Tongue (tissue), 2 donors: ENCODE data around the gene C1RL. TPM values are rescaled to one million over a fixed set of nuclear protein-coding genes. Genes with fewer than 3 reads are reported as not detected.

Source experiments
- DNase-seq: peaks from one replicate; pipeline ENCODE4 v3.0.0-alpha.2; 2015
- total RNA-seq: library from RNA; depleted of rRNA; stranded (reverse); fragments of >200 nt; gene quantifications from one replicate; pipeline ENCODE4 v1.2.3, GENCODE V29; 2014

Gene C1RL, protein sequence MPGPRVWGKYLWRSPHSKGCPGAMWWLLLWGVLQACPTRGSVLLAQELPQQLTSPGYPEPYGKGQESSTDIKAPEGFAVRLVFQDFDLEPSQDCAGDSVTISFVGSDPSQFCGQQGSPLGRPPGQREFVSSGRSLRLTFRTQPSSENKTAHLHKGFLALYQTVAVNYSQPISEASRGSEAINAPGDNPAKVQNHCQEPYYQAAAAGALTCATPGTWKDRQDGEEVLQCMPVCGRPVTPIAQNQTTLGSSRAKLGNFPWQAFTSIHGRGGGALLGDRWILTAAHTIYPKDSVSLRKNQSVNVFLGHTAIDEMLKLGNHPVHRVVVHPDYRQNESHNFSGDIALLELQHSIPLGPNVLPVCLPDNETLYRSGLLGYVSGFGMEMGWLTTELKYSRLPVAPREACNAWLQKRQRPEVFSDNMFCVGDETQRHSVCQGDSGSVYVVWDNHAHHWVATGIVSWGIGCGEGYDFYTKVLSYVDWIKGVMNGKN
- 23.1 TPM for total RNA-seq

GRCh38 chr12:7108796-7109571 lies at the start of gene C1RL:
Gene C1RL (minus strand): TSS chr12:7109214. CDS start chr12:7109180, 34 bp downstream.
- DNase-seq, result peak; percentile 94

GRCh38 chr12:7157391-7157790 lies 48.4 kb upstream of the C1RL start:
- no peak for DNase-seq

GRCh38 chr12:7156259-7157197 lies 47.5 kb upstream of the C1RL start:
- DNase-seq, result no peak

DNA sequence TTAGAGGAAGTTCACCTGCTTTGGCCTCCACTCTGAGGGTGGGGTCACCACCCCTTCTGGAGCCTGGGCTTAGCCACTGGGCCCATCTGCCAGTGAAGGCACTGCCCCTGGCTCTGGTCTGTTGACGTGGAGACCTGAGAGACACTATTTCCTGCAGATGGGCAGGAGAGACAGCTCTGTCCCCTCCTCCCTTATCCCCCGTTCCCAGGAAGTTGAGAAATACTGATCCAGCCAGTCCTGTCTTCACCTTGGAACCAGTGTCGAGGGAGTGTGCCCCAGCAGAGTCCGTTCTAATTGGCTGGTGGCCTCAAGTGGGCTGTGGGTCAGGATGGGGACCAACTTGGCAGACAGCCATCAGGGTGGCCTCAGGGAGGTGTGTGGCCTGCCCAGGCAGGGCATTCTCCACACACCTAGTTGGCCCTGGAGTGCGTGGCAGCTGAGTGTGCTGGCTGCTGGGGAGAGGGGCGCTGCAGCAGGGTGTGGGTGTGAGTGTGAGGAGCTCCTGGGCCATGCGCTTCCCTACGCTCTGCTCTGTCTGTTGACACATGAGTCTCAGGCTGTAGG lies 46.5 kb upstream of the C1RL start:
- peak; percentile 35 for DNase-seq

DNA sequence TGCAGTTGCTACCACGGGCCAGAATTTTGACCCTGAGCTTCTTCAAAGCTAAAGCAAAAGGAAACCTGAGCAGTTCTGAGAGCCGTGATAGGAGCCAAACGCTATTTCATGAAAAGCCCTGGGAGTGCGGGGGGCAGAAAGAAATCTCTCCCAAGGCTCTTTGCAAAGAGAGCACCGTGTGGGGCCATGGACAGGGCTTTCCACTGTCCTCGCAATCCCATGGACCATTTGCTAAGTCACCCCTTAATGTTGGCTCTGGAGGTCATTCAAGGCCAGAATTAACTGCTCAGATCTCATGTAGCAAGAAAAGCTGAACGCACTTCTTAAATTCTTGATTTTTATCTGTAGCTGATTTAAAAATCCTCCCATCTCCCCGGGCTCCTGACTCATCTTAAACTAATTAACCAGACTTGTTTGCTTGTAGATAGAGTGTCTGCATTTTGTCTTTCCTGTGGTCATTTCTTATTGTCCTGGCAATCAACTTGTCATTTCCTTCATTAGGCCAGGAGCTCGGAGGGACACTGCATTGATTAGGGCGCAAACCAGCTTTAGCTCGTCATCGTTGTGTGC lies 46.0 kb upstream of the C1RL start:
- no peak for DNase-seq

DNA sequence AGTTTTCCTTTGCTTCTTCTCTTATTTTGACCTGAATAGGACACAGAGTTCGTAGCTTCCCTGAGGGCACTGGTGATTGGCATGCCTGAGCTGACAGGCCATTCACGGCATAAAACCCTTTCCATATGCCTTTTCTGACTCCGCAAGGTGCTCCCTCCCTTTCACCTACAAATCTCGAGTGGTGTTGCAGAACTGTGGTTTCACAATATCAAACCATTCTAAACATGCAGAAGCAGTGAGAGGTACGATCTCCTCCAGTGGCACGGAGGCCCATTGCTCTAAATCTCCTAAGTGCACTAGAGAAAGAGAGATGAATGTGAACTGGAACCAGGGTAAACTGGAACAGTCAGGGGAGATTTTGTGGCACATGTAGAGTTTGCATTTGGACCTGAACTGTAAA lies 45.0 kb upstream of the C1RL start:
- DNase-seq, result no peak

GRCh38 chr12:7152818-7153217 lies 43.8 kb upstream of the C1RL start:
- no peak for DNase-seq

- DNase-seq, result no peak
Observed at GRCh38 chr12:7151532-7151931, 42.5 kb upstream of the C1RL start.

GRCh38 chr12:7150841-7151240 lies 41.8 kb upstream of the C1RL start:
- DNase-seq, result no peak

DNA sequence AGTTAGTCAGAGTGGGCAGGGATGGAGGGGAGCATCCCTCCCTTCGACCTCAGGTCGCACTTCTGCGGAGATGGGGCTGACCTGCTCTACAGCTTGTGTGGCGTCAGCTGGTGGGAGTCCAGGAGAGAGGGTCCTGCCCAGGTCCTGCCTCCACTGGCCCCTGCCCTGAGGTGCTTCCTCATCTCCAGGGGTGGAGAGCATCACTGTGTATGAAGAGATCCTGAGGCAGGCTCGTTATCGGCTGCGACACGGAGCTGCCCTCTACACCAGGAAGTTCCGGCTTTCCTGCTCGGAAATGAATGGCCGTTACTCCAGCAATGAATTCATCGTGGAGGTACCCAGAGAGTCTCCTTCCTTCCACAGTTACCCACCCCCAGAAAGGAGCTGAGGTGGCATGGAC lies 41.3 kb upstream of the C1RL start:
- no peak for DNase-seq

DNA sequence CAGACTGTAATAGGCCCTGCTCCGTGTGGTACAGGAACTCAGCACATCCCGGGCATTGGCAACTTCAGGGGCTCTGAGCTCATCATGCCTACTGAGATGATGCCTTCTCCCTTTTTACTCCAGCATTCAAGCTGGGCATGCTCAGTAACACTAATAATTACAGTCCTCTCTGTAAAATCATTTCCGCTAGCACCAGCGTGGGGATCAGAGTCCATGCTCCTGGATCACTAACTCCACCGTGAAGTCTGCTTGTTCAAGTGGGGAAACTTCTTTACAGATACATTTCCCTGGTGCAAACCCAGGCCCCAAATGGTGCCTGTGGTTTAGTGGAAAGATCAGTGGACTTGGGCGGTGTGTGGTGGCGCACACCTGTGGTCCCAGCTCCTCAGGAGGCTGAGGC lies 37.9 kb upstream of the C1RL start:
- no peak for DNase-seq

GRCh38 chr12:7146228-7146627 lies 37.2 kb upstream of the C1RL start:
- no peak for DNase-seq

DNA sequence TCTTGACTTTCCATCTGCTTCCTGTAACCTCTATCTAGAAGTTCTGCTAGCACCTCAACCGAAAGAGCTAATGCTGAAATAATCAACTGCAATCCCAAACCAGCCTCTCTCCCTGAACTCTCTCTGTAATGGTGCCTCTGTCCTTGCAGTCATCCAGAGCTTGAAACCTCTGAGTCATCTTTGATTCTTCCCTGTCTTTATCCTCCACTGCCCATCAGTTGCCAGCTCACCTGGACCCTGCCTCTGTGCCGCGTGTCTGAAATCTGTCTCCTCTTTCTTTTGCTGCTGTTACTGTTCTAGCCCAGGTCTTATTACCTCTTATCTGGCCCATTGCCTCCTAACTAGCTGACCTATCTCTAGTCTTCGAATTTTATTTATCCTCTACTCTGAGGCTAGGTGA lies 36.7 kb upstream of the C1RL start:
- DNase-seq, result no peak

GRCh38 chr12:7144414-7145120 lies 35.6 kb upstream of the C1RL start:
- DNase-seq, result peak; percentile 49

GRCh38 chr12:7143564-7143963 lies 34.5 kb upstream of the C1RL start:
- DNase-seq, result no peak

DNA sequence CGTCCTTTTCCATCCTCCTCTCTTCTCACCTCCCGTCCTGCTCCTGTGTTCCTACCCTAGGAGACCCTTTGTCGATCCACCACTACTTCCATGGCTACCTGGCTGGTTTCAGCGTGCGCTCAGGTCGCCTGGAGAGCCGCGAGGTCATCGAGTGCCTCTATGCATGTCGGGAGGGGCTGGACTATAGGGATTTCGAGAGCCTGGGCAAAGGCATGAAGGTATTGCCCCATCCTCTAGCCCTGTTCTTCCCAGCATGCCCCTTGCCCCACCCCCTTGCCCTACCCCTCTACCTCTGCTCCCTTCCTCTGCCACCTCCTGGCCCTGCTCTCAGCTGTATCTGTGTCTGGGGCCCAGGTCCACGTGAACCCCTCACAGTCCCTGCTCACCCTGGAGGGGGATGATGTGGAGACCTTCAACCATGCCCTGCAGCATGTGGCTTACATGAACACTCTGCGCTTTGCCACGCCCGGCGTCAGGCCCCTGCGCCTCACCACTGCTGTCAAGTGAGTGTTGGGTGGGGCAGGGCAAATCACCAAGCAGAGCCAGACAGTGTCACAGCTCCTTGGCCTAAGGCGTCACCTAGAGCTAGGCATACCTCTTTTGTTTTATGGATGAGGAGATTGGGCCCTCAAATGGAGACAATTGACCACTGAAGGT lies 33.9 kb upstream of the C1RL start:
- no peak for DNase-seq

GRCh38 chr12:7142056-7142644 lies 33.1 kb upstream of the C1RL start:
- peak; percentile 41 for DNase-seq

DNA sequence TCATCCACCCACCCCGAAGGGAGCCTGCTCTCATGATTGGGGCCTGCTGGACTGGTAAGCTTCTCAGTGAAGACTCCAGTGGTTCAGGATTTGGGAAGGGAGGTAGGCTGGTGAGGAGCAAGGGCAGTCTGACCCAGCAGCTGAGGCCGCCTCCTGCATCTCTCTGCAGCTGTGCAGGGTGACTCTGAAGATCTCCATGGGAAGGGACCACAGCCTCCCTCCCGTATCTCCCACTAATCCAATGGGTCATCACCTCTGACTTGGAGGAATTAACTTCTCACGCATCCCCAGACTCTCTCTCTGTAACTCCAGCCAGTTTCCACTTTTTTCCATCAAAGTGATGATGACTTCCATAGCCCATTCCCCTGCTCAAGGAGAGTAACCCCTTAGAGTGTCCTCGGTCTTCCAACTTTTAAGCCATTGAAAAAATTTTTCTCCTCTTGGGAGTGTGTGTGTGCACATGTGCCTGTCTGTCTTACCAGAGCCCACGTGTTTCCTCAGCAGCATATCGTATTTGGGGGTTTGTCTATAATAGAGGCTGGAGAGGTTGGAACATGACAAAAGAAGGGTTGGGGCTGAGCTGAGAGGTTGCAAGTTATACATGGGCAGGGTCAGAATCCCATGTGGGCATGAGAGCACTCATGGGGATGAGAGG lies 32.5 kb upstream of the C1RL start:
- DNase-seq, result no peak

GRCh38 chr12:7139200-7139599 lies 30.2 kb upstream of the C1RL start:
- no peak for DNase-seq
